ENCODE data around the gene IGFBP5. TPM values are rescaled to one million over a fixed set of nuclear protein-coding genes. Genes with fewer than 3 reads are reported as not detected.

Gene IGFBP5
- total and polyA plus RNA-seq, 10 of the 15 experiments (the other 5 are each of a cell fraction or from before 2014, with no cell fraction given) = 2.8 TPM; not detected in 9

GRCh38 chr2:216663106-216663505 lies 32.2 kb downstream of the IGFBP5 start:
- no peak for ATAC-seq
- H4K20me1 ChIP-seq (ENCODE audit: control insufficient read depth, insufficient read depth) = no peaks in the 10 kb centered on the region
- no peak for TF ChIP-seq TBL1XR1 (IDR thresholded peaks at IDR 0.05; ENCODE audit: low read depth, low read length)
- no peak for TF ChIP-seq SP1 (IDR thresholded peaks at IDR 0.05; ENCODE audit: low read depth, low read length)
- no peak for TF ChIP-seq USF2 (IDR thresholded peaks at IDR 0.05; ENCODE audit: borderline replicate concordance, low read depth, low read length)
- no peak for TF ChIP-seq POLR2AphosphoS5 (IDR thresholded peaks at IDR 0.05; ENCODE audit: low read length)
- TF ChIP-seq STAT1 (conservative IDR thresholded peaks at IDR 0.05) = no peak
- TF ChIP-seq HDGF (IDR thresholded peaks at IDR 0.05) = no peak
- TF ChIP-seq KAT2A (conservative IDR thresholded peaks at IDR 0.05; ENCODE audit: control insufficient read depth, low read depth, low read length) = no peak
- TF ChIP-seq CBX5 (IDR thresholded peaks at IDR 0.05; ENCODE audit: low read depth) = no peak
- TF ChIP-seq BACH1 (IDR thresholded peaks at IDR 0.05; ENCODE audit: borderline replicate concordance) = no peak
- TF ChIP-seq MEF2A (IDR thresholded peaks at IDR 0.05; ENCODE audit: insufficient read depth, low read depth, low read length) = no peak
- no peak for TF ChIP-seq MTA2 (IDR thresholded peaks at IDR 0.05; ENCODE audit: low read depth)
- no peak for TF ChIP-seq ZNF24 (IDR thresholded peaks at IDR 0.05)
- TF ChIP-seq STAT3 (IDR thresholded peaks at IDR 0.05; ENCODE audit: low read depth, low read length) = no peak
- no peak for TF ChIP-seq ZBTB4 (CRISPR knock-in tag; IDR thresholded peaks at IDR 0.05)
- TF ChIP-seq SUPT20H (IDR thresholded peaks at IDR 0.05; ENCODE audit: borderline replicate concordance, control insufficient read depth, low read depth, low read length) = no peak
- intact Hi-C loops (cut with micrococcal nuclease; ENCODE audit: unreplicated experiment) = loop anchor here (10.0 kb wide), 3 partner anchors 248 to 628 kb away; partner anchors contain the start of gene SMARCAL1
- no peaks in the 10 kb centered on the region for H3K36me3 ChIP-seq (ENCODE audit: control insufficient read depth in 2 of 2, insufficient read depth in 2 of 2, low read length in 1 of 2)
- H3K4me1 ChIP-seq (ENCODE audit: control insufficient read depth, insufficient read depth, low read length) = no peaks in the 10 kb centered on the region
- no peak overlapping the region for H3K4me2 ChIP-seq (ENCODE audit: control insufficient read depth, insufficient read depth)
- RAD21 ChIA-PET (ENCODE audit: unreplicated experiment) = interaction anchor here (0.6 to 12.2 kb wide), 7 partner anchors 72 to 657 kb away, joined by 3 to 239 read pairs (median 3); no protein-coding TSS in a partner anchor
- no peak overlapping the region for H3K4me3 ChIP-seq
- POLR2A ChIA-PET = interaction anchor here (0.6 to 1.6 kb wide), 3 partner anchors 138 to 440 kb away, joined by 3 to 4 read pairs (median 4); no protein-coding TSS in a partner anchor
- H3K9me3 ChIP-seq (replicated peaks; ENCODE audit: control insufficient read depth, insufficient read depth, low read length) = no peaks in the 10 kb centered on the region
- SMC1A ChIA-PET (ENCODE audit: uncharacterized antibody, unreplicated experiment) = interaction anchor here (0.8 to 12.7 kb wide), 5 partner anchors 12 to 441 kb away, joined by 3 to 226 read pairs (median 4); no protein-coding TSS in a partner anchor
- CTCF ChIA-PET = interaction anchor here (0.7 to 14.2 kb wide), 4 partner anchors 65 to 440 kb away, joined by 3 to 475 read pairs (median 16); no protein-coding TSS in a partner anchor
- H3K27ac ChIP-seq (ENCODE audit: control insufficient read depth, insufficient read depth) = no peak overlapping the region
- no peaks in the 10 kb centered on the region for H3K79me2 ChIP-seq (ENCODE audit: control insufficient read depth, insufficient read depth, low read length)
- no peak for FAIRE-seq
- no peak overlapping the region for H3K9ac ChIP-seq (ENCODE audit: control insufficient read depth, insufficient read depth, low read length)
- no TSS peak for BruUV-seq (replicated peaks)
- in situ Hi-C loops (cut with MboI) = loop anchor here (10.0 kb wide), 2 partner anchors 448 to 718 kb away; no protein-coding TSS in a partner anchor
- WGBS (ENCODE audit: insufficient coverage, insufficient replicate concordance, low lambda C conversion rate, missing lambda C conversion rate) = 0% methylated on average over 1 of the region's 1 CpG
- no peak for DNase-seq (ENCODE audit: low read depth, low spot score)
- no peaks in the 10 kb centered on the region for H3K27me3 ChIP-seq (replicated peaks in 1 of 2; ENCODE audit: control insufficient read depth in 2 of 2, insufficient read depth in 2 of 2, low read length in 1 of 2)
- H2AFZ ChIP-seq (ENCODE audit: control insufficient read depth, low read depth, low read length) = no peak overlapping the region

Data from GM12878 (cell line).